ENCODE data around the gene HIF1A.
"Not testable (repeated sequence)": the region's sequence is repeated elsewhere in the genome, so short reads cannot be mapped to it uniquely, and the experiment has no call there.

DNA sequence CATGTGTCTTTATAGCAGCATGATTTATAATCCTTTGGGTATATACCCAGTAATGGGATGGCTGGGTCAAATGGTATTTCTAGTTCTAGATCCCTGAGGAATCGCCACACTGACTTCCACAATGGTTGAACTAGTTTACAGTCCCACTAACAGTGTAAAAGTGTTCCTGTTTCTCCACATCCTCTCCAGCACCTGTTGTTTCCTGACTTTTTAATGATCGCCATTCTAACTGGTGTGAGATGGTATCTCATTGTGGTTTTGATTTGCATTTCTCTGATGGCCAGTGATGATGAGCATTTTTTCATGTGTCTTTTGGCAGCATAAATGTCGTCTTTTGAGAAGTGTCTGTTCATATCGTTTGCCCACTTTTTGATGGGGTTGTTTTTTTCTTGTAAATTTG is 12.5 kb downstream of the HIF1A start:
- TF ChIP-seq L3MBTL2 (conservative IDR thresholded peaks at IDR 0.05); SP1 (IDR thresholded peaks at IDR 0.05); TARDBP (IDR thresholded peaks at IDR 0.05); NFRKB (IDR thresholded peaks at IDR 0.05); FOXA1 (IDR thresholded peaks at IDR 0.05); FOXM1 (IDR thresholded peaks at IDR 0.05; ENCODE audit: borderline replicate concordance); ELF4 (IDR thresholded peaks at IDR 0.05); BHLHE40 (IDR thresholded peaks at IDR 0.05; ENCODE audit: borderline replicate concordance); FOXK2 (IDR thresholded peaks at IDR 0.05); ARNT (IDR thresholded peaks at IDR 0.05); ZNF384 (IDR thresholded peaks at IDR 0.05); CTBP1 (IDR thresholded peaks at IDR 0.05; ENCODE audit: borderline replicate concordance): not testable (repeated sequence)

Measured in HEK293T (cell line).